ENCODE measurements around the gene SGF29. TPM values are rescaled to one million over a fixed set of nuclear protein-coding genes. Genes with fewer than 3 reads are reported as not detected.
"Not testable (repeated sequence)": the region's sequence is repeated elsewhere in the genome, so short reads cannot be mapped to it uniquely, and the experiment has no call there.

The SGF29 gene
- total RNA-seq, 2 experiments from 2014 or later = 47.0 to 49.8 TPM

DNA sequence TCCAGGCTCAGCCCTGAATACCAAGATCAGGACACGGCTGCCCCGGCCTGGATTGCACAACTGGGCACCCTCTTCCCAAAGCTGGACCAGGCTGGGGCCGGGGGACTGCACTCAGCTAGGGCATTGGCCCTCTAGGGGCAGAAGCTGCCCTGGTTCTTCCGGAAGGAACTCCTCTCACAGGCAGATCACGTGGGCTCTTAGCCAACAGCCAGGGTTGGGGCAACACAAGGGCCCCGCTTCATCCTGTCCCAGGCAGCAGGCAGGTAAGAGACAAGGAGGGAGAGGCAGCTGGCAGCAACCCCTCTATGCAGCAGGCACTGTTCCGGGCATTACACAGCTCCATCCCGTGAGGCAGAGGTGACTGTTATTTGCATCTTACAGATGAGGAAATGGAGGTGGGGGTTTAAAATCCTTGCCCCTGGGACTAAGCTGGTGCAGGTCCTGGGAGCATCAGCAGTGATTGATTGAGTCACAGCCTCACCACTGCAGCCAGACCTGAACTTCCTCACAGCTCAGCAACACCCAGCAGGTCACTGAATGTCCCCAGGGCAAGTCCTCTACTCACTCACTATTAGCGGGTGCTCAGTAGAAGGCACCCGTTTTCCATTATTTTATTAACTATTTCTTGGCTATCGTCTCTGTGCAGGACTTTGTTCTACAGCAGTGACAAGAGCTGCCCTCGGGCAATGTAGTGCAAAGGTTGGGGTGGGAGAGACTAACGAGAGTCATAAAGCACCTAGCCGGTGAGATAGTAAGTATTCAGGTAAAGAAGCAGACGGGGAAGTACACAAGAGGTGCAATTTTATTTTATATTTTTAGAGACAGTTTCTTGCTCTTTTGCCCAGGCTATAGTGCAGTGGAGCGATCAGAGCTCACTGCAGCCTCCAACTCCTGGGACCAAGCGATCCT, 45.9 kb downstream of the SGF29 start:
- H3K36me3 Mint-ChIP-seq, H3K27me3 Mint-ChIP-seq, H3K27ac Mint-ChIP-seq, H3K9me3 Mint-ChIP-seq, H3K4me3 Mint-ChIP-seq, DNase-seq, POLR2A ChIA-PET: not testable (repeated sequence)
- ATAC-seq (ENCODE audit: low read depth) = peak; percentile 98
- peaks cover 10% of the 10 kb centered on the region for H3K4me1 Mint-ChIP-seq

DNA sequence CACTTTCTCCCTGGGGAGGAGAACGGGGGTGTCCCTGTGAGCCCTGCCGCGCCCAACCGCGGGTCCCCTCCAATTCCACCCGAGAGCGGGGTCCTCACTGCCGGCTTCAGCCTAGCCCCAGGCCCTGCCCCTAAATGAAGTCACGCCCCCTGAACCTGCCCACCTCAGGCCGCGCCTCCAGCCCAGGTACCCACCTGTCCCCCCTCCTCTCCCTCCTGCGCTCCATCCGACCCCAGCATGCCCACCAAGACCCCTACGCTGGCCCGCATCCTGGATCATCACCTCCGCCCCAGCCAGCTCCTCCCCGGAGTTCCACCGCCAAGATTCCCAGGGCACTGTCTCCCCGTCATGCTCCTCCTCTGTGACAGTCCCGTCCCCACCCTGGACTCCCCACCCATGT, 47.2 kb downstream of the SGF29 start:
- DNase-seq; H3K9me3 Mint-ChIP-seq; H3K4me3 Mint-ChIP-seq; H3K36me3 Mint-ChIP-seq; H3K27ac Mint-ChIP-seq; POLR2A ChIA-PET; H3K27me3 Mint-ChIP-seq; ATAC-seq (ENCODE audit: low read depth): not testable (repeated sequence)
- H3K4me1 Mint-ChIP-seq = peaks cover 10% of the 10 kb centered on the region

DNA sequence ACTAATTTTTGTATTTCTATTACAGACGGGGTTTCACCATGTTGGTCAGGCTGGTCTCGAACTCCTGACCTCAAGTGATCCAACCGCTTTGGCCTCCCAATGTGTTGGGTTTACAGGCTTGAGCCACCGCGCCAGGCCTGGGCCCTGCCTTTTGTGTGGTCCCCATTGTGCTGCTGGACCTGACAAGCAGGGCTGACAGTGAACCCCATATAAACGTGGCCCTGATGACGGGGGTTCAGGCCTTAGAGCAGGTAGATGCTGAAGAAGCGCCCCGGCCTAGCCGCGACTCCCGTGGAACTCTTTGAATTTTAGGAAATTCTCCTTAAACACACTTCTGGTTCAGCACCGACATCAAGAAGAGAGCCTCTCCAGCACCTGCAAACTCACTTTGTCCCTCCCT, 47.9 kb downstream of the SGF29 start:
- H3K9me3 Mint-ChIP-seq; H3K27me3 Mint-ChIP-seq; H3K27ac Mint-ChIP-seq; POLR2A ChIA-PET; H3K4me3 Mint-ChIP-seq; DNase-seq; H3K36me3 Mint-ChIP-seq; ATAC-seq (ENCODE audit: low read depth): not testable (repeated sequence)
- peaks cover 10% of the 10 kb centered on the region for H3K4me1 Mint-ChIP-seq

DNA sequence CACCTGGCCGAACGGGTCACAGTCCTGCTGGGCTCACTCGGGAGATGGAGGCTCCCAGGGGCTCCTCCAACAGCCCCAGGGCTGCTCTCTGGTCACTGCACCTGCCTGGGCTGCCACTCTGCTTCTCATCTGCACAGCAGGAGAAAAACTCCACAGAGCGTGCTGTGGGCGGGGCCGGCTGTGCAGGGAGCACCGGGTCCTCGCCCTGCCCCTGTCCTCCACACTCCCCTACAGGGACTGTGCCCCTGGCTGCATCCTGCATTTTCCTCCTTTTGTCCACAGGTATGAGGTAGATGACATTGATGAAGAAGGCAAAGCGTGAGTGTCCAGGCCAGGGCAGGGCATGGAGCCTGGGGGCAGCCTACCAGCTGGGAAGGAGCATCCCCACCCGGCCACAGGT, 48.3 kb downstream of the SGF29 start:
- not testable (repeated sequence) for DNase-seq; H3K36me3 Mint-ChIP-seq; H3K9me3 Mint-ChIP-seq; H3K4me3 Mint-ChIP-seq; H3K4me1 Mint-ChIP-seq; H3K27me3 Mint-ChIP-seq; ATAC-seq (ENCODE audit: low read depth); H3K27ac Mint-ChIP-seq
- POLR2A ChIA-PET = interaction anchor here (0.7 kb wide), 1 partner anchor 15 kb away, joined by 3 read pairs; no protein-coding TSS in a partner anchor

DNA sequence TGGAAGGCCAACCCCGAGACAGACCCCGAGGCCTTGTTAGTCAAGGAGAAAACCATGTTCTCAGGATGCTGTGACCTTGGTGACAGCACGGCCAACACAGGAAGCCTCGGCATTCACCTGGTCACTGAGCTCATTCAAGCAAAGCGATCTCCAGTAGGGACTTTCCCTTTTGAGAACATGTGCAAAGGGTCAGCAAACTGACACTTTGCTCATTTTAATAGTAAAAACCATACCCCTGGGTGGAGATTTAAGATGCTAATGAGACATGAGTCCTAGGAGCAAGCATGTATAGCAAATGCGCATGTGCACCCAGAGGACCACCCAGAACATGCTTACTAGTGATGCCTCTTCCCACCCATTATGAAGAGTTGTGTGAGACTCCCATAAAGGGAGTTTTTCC, 48.8 kb downstream of the SGF29 start:
- DNase-seq = no peak
- no peaks in the 10 kb centered on the region for H3K9me3 Mint-ChIP-seq
- no peak overlapping the region for H3K27ac Mint-ChIP-seq
- H3K4me3 Mint-ChIP-seq = no peak overlapping the region
- no peaks in the 10 kb centered on the region for H3K36me3 Mint-ChIP-seq
- no peaks in the 10 kb centered on the region for H3K27me3 Mint-ChIP-seq
- H3K4me1 Mint-ChIP-seq = peaks cover 4% of the 10 kb centered on the region
- POLR2A ChIA-PET = interaction anchor here (0.7 kb wide), 1 partner anchor 14 kb away, joined by 3 read pairs; no protein-coding TSS in a partner anchor
- ATAC-seq (ENCODE audit: low read depth) = no peak

DNA sequence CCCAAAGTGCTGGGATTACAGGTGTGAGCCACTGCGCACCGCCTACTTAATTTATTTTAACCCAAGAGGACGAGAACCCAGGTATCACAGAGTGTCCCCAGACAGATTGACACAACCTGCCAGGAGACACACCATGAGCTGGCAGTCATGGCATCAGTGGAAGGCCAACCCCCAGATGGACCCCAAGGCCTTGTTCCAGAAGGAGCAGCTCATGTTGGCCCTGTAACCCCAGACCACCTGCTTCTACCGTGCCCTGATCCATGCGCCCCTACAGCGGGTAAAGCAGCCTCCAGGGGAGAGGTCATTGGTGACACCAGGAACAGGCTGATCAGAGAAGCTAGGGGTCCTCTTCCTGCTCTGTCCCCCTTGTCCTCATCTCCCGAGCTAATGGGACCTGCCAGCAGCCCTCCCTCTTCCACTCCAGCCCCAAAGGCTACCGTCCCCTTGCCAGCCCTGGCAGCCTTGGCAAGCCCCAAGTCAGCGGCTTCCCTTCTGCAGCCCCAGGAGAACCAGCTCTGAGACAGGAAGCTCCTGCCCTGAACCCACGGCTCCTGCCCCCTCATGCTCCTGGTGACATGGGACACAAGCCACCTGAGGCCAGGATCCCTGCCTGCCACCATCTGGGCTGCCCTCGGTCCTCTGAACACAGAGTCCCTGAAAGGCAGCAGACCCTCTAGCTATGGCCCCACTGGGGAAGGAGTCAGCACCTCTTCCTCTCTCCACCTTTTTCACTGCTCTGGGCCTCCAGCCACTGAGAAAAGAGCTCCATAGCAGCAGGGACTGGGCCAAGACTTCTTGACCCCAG, 49.9 kb downstream of the SGF29 start:
- POLR2A ChIA-PET = no interaction called here
- ATAC-seq (ENCODE audit: low read depth) (no peak), DNase-seq (no peak)
- Mint-ChIP-seq H3K36me3 (no peaks in the 10 kb centered on the region), H3K27me3 (no peaks in the 10 kb centered on the region), H3K9me3 (no peaks in the 10 kb centered on the region), H3K4me1 (no peaks in the 10 kb centered on the region), H3K4me3 (no peak overlapping the region), H3K27ac (no peak overlapping the region)

DNA sequence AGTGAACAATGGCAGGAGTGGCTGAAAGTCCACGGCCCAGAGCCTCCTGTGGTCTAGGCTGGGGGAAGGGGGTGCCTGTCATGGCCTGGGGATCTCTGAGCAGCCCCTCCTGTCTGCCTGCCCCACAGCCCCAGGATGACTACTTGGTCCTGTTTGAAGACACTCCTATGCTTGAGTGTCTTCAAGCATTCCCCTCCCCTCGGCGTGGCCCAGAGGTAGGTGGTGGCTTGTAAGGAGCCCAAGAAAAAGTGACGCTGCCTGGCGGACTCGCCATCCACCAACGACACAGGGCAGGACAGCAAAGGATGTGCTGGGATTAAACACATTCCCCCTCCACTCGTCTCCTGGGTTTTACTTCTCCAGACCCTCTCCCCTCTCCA, 50.5 kb downstream of the SGF29 start:
- Mint-ChIP-seq H3K27ac (no peak overlapping the region), H3K9me3 (no peaks in the 10 kb centered on the region), H3K4me1 (no peaks in the 10 kb centered on the region), H3K4me3 (no peak overlapping the region), H3K27me3 (no peaks in the 10 kb centered on the region), H3K36me3 (no peaks in the 10 kb centered on the region)
- ATAC-seq (ENCODE audit: low read depth) = no peak
- no peak for DNase-seq
- POLR2A ChIA-PET = no interaction called here

DNA sequence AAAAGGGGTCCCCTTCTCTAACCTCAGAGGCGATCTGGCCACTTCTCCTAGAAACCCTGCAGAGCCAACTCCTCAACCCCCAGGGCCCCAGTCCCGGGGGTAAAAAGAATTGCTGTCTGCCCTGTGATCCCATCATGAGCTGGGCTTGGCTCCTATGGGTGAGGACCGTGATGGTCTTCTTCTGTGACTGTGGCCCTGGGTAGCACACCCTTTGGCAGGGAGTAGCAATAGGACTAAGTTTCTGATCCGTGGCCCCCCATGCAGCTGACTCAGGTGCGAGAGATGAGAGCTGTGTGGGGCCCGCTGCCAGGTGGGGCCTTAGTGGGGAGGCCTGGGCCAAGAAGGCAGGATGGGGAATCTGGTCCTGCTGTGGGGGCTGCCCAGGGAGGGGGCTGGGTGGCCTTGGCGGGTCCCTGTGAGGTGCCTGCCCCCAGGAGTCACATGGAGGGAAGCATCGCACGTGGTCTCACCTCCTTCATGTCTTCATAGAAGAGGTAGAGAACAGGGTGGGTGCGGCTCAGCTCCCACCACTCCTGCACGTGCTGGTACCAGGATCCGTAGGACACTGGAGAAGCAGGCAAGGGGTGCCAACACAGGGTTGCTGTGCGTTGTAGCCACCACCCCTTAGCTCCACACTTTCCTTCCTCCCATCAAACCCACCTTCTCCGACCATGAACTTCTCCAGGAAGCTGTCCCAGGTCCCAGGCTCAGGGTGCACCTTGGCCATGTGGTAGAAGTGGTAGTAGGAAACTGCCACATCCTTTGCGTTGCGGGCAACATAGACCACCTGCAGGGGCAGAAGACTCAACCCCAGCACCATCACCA, 52.8 kb downstream of the SGF29 start:
- no peak for ATAC-seq (ENCODE audit: low read depth)
- Mint-ChIP-seq H3K4me3 (no peak overlapping the region), H3K27ac (no peak overlapping the region), H3K4me1 (peaks cover 14% of the 10 kb centered on the region), H3K36me3 (peaks cover 2% of the 10 kb centered on the region), H3K9me3 (no peaks in the 10 kb centered on the region), H3K27me3 (no peaks in the 10 kb centered on the region)
- DNase-seq = peak; percentile 21
- POLR2A ChIA-PET = no interaction called here

DNA sequence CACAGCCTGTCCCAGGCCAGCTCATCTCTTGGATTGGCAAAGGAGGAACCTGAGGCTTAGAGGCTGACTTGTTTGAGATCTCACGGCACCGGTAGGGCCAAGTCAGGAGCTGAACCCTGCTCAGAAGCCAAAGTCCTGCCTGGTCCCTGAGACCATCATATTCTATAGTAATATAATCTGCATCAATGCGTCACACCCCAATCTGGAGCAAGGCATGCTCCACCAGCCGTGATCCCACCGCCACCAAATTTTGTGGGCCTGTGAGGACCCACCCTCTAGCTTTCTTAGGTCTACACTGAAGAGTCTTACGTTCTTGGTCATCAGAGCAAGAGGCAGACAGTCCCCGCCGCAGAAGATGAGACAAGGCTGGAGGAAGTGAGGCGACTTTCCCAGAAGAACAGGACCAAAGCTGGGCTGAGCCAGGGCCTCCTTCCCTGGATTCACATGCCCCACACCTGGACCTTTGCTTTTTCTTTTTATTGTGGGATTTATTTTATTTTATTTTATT, 53.5 kb downstream of the SGF29 start:
- Mint-ChIP-seq H3K27me3 (no peaks in the 10 kb centered on the region), H3K4me1 (peaks cover 14% of the 10 kb centered on the region), H3K36me3 (peaks cover 2% of the 10 kb centered on the region), H3K4me3 (no peak overlapping the region), H3K9me3 (no peaks in the 10 kb centered on the region), H3K27ac (no peak overlapping the region)
- no peak for ATAC-seq (ENCODE audit: low read depth)
- DNase-seq = no peak
- POLR2A ChIA-PET = no interaction called here

DNA sequence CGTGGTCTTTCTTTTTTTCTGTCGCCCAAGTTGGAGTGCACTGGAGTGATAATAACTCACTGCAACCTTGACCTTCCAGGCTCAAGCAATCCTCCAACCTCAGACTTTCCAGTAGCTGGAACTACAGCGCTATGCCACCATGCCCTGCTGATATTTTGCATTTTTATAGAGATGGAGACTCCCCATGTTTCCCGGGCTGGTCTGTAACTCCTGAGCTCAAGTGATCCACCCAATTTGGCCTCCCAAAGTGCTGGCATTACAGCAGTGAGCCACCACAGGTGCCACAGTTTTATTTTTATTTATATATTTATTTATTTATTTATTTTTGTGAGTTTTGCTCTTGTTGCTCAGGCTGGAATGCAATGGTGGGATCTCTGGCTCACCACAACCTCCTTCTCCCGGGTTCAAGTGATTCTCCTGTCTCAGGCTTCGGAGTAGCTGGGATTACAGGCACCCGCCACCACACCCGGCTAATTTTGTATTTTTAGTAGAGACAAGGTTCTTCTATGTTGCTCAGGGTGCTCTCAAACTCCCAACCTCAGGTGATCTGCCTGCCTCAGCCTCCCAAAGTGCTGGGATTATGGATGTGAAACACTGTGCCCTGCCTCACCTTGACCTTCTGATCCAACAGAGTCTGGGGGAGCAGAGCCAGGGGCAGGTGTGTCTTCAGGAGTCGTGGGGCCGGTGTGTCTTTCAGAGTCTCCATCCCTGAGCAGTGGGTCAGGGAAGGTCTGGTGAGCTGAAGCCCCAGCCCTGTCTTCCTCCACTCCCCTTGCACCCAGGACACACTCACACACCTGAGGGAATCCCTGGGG, 54.2 kb downstream of the SGF29 start:
- POLR2A ChIA-PET; ATAC-seq (ENCODE audit: low read depth); H3K9me3 Mint-ChIP-seq; H3K4me3 Mint-ChIP-seq; H3K36me3 Mint-ChIP-seq; H3K27me3 Mint-ChIP-seq; DNase-seq: not testable (repeated sequence)
- Mint-ChIP-seq H3K4me1 (peaks cover 14% of the 10 kb centered on the region), H3K27ac (peak overlapping the region; percentile 38)

DNA sequence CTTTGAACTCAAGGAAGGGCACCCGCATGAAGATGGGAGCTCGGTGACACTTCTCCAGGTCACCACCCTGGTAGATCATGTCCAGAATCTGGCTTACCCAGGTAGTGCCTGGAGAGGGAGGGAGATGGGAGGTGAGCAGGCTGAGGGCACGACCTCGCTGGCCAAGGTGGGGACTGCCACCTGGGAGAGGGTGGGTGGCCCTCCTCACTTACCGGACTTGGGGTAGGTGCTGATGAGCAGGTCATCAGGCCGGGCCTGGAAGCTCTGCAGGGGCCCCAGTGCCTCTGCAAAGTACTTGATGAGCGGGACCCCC, 54.7 kb downstream of the SGF29 start:
- Mint-ChIP-seq H3K27ac (peak overlapping the region; percentile 38), H3K4me1 (peaks cover 14% of the 10 kb centered on the region)
- H3K4me3 Mint-ChIP-seq; H3K9me3 Mint-ChIP-seq; H3K36me3 Mint-ChIP-seq; DNase-seq; ATAC-seq (ENCODE audit: low read depth); POLR2A ChIA-PET; H3K27me3 Mint-ChIP-seq: not testable (repeated sequence)

DNA sequence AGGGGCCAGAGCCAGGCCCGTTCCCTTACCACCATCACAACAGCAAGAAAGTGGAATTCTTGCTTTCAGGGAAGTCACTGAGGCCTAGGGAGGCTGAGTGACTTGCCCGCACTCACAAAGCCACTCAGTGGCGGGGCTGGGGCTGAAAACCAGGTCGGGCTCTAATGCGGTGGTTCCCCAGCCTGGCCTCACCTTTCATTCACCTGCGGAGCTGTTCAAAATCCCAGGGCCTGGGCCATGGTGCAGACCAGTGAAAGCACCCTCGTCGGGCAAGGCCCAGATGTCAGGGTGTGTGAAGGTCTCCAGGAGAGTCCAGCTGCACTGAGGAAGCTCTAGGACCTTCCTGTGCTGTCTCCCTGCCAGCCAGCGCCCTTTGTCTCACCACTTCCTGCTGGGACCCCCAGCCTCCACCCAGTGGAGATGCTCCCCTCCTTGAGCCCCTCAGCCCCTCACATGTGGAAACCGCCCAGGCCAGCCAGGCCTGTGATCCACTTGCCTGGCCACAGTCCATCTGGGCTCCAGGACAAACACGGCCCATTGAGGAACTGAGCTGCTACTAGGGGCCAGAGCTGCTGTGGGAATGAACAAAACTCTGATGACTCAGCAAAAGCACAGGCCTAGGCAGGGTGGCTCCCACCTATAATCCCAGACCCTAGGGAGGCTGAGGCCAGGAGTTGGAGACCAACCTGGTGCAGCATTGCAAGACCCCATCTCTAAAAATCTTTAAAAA, 55.3 kb downstream of the SGF29 start:
- ATAC-seq (ENCODE audit: low read depth); H3K9me3 Mint-ChIP-seq; H3K36me3 Mint-ChIP-seq; H3K27me3 Mint-ChIP-seq; POLR2A ChIA-PET; DNase-seq; H3K4me3 Mint-ChIP-seq: not testable (repeated sequence)
- peaks cover 14% of the 10 kb centered on the region for H3K4me1 Mint-ChIP-seq
- peak overlapping the region; percentile 64 for H3K27ac Mint-ChIP-seq
